ENCODE data around the gene EML5. TPM values are rescaled to one million over a fixed set of nuclear protein-coding genes. Genes with fewer than 3 reads are reported as not detected.

The EML5 gene
- total and polyA plus RNA-seq, 2 of the 13 experiments (the other 11 are each of a cell fraction or from before 2014, with no cell fraction given): 0.11 TPM; not detected in 1

GRCh38 chr14:88824314-88825077 lies 31.7 kb upstream of the EML5 start, which contains the start of gene TTC8 (continued):
- TF ChIP-seq CBX1 (IDR thresholded peaks at IDR 0.05; ENCODE audit: low read depth): peak; percentile 65
- TF ChIP-seq MED1 (CRISPR knock-in tag; IDR thresholded peaks at IDR 0.05): peak; percentile 57
- 0 out of 2 replicates have a peak, but pooled peaks have one; percentile 78 for TF ChIP-seq NR0B2 (CRISPR knock-in tag; IDR thresholded peaks at IDR 0.05)
- peak; percentile 83 for TF ChIP-seq KLF9 (CRISPR knock-in tag; IDR thresholded peaks at IDR 0.05; ENCODE audit: low read depth)
- TF ChIP-seq ZNF614 (CRISPR knock-in tag; IDR thresholded peaks at IDR 0.05; ENCODE audit: borderline replicate concordance): peak; percentile 69; the same call in 1 of the 2 replicates
- peak; percentile 95 for TF ChIP-seq ZNF451 (CRISPR knock-in tag; IDR thresholded peaks at IDR 0.05)
- TF ChIP-seq ZNF605 (CRISPR knock-in tag; IDR thresholded peaks at IDR 0.05): peak; percentile 80
- TF ChIP-seq ZNF704 (CRISPR knock-in tag; IDR thresholded peaks at IDR 0.05; ENCODE audit: borderline replicate concordance): no peak; the same call in 1 of the 2 replicates
- TF ChIP-seq ZNF207 (IDR thresholded peaks at IDR 0.05; ENCODE audit: borderline replicate concordance): no peak
- TF ChIP-seq IRF1 (CRISPR knock-in tag; IDR thresholded peaks at IDR 0.05; ENCODE audit: low read depth): no peak
- no peak for TF ChIP-seq MIER2 (CRISPR knock-in tag; IDR thresholded peaks at IDR 0.05)
- TF ChIP-seq FOXC1 (CRISPR knock-in tag; IDR thresholded peaks at IDR 0.05; ENCODE audit: borderline replicate concordance): peak; percentile 85; the same call in 1 of the 2 replicates
- TF ChIP-seq DZIP1 (CRISPR knock-in tag; IDR thresholded peaks at IDR 0.05): 0 out of 2 replicates have a peak, but pooled peaks have one; percentile 59
- TF ChIP-seq ZNF570 (CRISPR knock-in tag; IDR thresholded peaks at IDR 0.05; ENCODE audit: borderline replicate concordance): no peak
- TF ChIP-seq CERS6 (CRISPR knock-in tag; IDR thresholded peaks at IDR 0.05): no peak
- TF ChIP-seq ZNF549 (CRISPR knock-in tag; IDR thresholded peaks at IDR 0.05): no peak
- peak; percentile 88; the same call in 1 of the 2 replicates for TF ChIP-seq KDM2A (CRISPR knock-in tag; IDR thresholded peaks at IDR 0.05; ENCODE audit: borderline replicate concordance, low read depth)
- no peak for TF ChIP-seq HNRNPUL1 (IDR thresholded peaks at IDR 0.05; ENCODE audit: low read depth, low read length)
- no peak; a peak in 1 of 4 replicates for TF ChIP-seq EP300 (IDR thresholded peaks at IDR 0.05; ENCODE audit: low read depth in 2 of 2, low read length in 2 of 2)
- TF ChIP-seq EP300 (CRISPR knock-in tag; IDR thresholded peaks at IDR 0.05; ENCODE audit: borderline replicate concordance): no peak
